SKM-1 treated with dmso at 0.1 percent for 144 hours (cell line): ENCODE data around the gene OR4D9.
A peak's percentile ranks its signal among the peaks of the same experiment; 100 is the strongest.
"Not testable (repeated sequence)": the region's sequence is repeated elsewhere in the genome, so short reads cannot be mapped to it uniquely, and the experiment has no call there.

Experiments used
- DNase-seq: peaks from one replicate; lab custom pipeline; 2025; ENCODE audit not compliant: unreplicated experiment; lab: John Stamatoyannopoulos, UW

Gene OR4D9

DNA sequence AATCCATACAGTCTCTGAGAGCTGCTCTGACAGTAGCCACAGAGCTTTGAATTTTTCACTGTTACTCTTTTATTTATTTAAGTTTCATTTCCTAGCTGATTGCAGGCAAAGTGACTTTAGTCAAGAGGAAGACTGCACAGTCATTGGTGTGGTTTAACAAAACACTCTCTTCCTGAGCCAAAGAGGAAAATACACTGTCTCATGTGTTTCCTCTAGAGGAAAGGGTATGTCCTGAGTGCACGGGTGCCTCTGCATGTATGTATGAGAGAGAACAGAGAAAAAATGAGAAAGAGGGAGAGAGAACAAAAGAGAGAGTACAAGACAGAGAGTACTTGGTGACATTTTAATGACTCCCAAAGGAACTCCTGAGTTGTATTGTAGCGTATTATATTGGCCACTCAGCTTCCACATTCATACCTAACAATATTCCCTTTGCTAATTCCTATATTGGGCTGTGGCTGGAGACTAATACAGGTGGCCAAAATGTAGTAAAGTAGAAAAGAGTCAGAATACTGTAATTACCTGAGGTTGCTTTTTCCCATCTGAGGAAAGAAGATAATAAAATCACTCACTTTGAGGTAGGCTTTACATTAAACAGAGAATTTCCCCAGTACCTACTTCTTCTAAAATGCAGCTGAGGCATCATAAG, at the start of gene OR4D9:
TSS of gene OR4D9 (plus strand) at position 599 of the 649 bp plus-strand sequence. CDS start 3,374 bp downstream, outside the sequence.
- DNase-seq, result peak; percentile 40

DNA sequence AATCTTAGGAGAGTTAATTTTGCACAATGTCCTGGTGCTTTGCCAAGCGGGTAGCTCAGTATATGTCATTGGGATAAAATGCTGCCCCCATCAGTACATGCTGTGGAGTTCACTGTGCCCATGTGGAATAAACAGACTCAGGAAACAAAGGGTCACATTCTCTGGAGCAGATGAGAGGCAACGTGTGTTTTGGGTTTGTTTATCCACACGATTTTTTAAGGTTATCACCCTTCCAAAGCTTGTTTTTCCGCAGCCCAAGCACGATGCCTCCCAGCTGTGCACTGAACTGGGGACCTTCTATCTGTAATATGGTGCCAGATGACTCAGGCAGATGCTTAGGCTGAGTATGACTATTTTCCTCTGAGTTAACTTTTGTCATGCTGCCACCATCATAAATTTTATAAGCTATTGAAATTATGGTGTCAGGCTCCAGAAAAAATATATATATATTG, 48.1 kb upstream of the OR4D9 start:
- DNase-seq, result no peak

DNA sequence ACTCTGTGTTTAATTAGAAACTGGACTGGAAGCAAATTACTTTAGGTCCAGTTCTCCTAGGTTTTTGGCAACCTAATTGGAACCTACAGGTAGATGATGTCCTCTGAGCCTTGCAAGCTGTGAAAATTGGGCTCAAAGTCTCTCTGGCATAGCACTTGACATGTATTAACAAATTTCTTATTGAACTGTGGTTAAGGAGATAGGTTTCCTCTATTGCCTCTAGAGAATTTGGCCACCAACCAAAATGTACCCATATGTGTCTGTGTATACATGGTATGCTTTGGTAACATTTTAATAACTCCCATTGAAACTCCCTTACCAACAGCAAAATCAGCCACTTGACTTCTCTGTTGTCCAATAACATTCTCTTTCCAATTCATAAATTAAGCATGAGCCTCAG, 38.3 kb upstream of the OR4D9 start, which contains the start of gene OR4D10:
TSS of gene OR4D10 (plus strand) at position 301 of the 400 bp plus-strand sequence. CDS start 4,115 bp downstream, outside the sequence.
- DNase-seq, result no peak

DNA sequence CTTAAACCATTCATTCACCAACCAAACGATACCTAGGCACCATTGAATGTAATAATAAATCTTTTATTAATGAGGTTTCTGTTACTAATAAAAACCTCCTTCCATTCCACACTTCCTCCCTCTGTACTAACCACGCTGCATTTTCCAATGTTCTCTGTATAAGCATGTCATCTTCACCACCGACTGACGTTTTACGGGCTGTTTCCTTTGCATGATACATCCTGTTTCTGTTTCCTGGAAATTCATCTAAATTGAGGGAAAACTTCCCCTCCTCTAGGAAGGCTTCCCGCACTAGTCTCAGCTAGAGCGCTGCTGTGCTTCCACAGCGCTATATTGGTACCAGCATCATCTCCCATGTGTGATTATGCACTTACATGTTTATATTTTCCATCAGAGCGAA, 36.2 kb upstream of the OR4D9 start:
- DNase-seq, result no peak

DNA sequence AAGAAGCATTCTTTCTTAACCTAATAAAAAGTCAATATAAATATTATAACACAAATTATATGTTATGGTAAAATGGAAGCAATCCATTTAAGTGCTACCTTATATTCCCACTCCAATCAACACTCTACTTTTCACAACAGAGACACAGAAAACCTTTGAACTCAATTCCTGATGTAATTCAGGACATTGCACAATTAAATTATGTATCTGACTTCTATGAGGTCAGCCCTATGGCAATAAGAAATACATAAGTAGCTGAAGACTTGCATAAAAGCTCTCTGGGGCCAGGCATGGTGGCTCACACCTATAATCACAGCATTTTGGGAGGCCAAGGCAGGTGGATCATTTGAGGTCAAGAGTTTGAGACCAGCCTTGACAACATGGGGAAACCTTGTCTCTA, 31.4 kb upstream of the OR4D9 start:
- no peak for DNase-seq

DNA sequence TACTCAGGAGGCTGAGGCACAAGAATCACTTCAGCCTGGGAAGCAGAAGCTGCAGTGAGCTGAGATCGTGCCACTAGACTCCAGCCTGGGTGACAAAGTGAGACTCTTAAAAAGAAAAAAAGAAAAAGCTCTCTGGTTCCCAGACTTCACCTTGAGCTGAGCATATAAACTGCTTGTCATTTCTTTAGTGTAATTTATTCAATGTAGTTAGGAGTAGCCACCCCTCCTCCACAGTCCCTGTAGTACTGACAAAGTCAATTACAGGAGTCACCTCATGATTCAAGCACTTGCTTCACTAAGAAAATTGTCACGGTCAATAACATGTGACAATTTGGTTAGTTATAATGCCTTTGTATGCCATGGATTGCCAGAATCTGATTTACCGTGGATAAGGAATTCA, 31.0 kb upstream of the OR4D9 start:
- no peak for DNase-seq

DNA sequence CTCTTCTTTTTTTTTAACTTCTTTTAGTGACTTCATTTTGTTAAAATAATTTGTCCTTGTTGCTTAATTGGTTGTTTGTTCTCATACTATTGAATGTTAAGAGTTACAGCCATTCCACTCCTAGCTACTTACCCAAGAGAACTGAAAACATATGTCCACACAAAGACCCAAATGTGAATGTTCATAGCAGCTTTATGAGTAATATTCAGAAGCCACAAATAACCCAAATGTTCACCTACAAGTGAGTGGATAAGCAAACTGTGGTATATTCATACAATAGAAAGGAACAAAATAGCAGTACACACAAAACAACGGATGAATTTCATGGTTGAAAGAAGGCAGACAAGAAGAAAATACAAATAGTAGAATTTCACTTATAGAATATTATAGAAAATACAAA, 9.4 kb upstream of the OR4D9 start:
- DNase-seq, result no peak

DNA sequence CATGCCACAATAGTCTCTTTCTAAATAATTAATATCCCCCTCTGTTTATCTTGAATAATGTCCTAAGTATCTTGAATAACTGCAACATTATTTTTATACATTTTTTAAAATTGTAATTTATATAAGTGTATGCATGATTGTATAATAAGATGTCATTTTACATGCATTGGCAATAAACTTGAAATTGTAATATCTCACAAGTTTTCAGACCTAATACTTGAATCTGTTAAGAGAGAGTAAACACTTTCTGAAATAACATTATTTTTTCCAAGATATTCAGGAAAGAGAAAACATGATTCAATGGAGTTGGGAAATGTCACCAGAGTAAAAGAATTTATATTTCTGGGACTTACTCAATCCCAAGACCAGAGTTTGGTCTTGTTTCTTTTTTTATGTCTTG, 8.1 kb upstream of the OR4D9 start, which contains the start of gene OR4D11:
TSS of gene OR4D11 (plus strand) at position 301 of the 400 bp plus-strand sequence. CDS start at position 301, 0 bp downstream.
- DNase-seq, result no peak

DNA sequence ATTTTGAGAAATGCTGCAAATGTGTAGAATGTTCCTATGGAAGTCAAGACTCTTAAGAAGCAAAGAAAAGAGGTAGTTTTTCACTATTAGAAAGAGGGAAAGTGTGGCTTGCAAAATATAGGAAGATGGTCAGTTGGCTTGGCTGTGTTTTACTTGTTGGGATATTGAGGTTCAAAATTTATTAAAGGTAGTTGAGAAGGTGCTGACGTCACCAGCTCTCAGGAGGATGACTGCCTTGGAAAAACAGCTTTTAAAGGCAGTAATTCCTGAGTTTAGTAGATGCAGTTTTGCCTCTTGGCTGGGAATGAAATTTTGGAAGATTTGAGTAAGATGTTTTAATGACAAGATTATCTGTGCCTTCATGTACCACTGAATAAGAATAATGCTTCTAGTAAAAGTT, 336 bp downstream of the OR4D9 start:
- DNase-seq, result no peak

DNA sequence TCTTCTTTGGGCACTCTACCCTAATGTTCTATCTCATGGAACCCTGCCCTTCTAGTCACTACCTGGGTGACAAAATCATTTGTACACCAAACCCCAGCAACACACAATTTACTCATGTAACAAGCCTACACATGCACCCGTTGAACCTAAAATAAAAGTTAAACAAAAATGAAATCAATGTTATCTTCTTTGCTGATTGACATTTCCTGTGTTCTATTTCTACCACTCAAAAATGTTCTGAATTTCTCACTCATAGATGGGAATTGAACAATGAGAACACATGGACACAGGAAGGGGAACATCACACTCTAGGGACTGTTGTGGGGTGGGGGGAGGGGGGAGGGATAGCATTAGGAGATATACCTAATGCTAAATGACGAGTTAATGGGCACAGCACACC, 8.8 kb downstream of the OR4D9 start:
- not testable (repeated sequence) for DNase-seq

DNA sequence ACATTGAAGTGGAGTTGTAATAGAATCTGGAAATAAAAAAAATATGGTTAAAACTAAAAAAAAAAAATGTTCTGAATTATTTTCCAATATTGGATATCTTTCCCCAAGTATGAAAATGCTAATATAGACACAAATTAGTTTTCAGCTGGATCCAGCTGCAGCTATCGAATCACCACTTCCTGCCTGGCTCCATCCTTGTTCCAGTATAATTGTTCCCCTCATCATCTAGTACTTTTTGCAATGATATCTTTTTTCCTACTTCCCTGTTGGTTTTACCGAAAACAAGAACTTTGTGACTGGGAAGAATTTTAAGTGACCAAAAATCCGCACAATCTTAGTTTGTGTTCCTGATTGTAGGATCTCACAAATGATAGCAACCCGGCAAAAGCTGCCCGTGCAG, 9.4 kb downstream of the OR4D9 start:
- no peak for DNase-seq

DNA sequence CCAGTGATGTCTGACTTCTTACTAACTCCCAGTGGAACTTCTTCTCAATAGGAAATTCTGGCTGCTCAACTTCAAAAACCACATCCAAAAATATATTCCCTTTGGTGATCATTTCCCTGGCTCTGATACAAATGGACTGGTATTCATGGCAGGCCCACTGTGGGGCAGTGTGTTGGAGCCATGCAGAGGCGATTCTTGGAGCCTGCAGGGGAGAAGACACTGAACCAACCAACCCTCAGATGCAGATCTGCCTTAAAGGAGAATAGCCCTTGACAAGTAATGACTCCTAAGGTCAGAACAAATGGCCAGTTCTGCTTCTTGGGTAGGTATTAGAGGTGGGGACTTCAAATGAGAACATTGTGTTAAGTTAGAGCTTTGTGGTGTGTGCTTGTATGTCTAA, 12.2 kb downstream of the OR4D9 start:
- no peak for DNase-seq

DNA sequence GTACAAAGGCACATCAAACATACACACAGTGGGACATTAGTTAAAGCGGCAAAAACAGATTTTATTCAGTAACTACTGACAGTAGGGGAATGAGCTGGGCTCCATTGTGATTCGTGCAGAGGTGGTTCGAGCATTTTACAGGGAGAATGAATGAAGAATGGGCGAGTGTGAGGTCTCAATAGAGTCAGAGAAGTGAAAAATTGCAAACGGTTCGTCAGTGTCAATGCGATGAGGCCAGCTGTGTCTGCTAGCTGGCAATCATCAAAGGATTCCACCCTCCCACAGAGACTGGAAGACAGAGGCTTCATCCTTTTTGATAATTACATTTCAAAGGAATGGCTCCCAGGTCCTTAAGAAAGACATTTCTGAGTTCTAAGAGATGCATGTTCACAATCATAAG, 17.4 kb downstream of the OR4D9 start:
- DNase-seq, result no peak

DNA sequence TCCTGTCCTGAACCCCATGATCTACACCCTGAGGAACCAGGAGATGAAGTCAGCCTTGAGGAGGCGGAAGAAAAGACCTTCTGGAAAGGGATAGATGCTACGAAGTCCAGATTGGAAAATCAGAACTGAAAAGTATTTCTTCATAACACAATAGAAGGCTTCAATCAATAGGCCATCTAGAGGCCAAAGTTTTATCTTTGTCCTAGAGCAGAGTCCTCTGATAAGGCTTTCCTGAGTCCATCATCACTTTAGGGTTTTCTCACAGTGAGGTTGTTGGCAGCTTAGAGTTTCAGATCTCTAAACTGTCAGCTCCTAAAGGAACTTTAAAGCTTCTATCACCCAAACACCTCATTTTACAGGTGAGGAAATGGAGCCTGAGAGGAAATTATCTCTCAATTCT, 21.3 kb downstream of the OR4D9 start:
- DNase-seq, result no peak

DNA sequence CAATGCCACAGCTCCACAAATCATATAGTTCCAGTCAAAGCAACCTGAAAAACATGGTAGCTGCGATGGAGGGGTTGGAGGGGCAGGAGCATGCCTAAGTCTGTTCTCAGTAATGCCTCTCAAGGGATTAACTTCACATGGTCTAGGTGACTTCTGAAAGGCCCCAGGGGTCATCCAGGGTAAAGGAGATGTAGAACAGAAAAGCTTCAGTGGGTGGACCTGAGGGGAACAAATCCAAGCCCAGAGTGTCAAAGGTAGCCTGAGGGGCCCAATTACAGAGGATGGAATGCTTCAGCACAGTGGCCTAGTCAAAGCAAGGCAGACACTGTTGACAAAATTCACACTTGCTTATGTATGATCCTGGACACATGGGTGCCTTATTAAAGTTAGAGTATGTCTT, 23.3 kb downstream of the OR4D9 start:
- no peak for DNase-seq

DNA sequence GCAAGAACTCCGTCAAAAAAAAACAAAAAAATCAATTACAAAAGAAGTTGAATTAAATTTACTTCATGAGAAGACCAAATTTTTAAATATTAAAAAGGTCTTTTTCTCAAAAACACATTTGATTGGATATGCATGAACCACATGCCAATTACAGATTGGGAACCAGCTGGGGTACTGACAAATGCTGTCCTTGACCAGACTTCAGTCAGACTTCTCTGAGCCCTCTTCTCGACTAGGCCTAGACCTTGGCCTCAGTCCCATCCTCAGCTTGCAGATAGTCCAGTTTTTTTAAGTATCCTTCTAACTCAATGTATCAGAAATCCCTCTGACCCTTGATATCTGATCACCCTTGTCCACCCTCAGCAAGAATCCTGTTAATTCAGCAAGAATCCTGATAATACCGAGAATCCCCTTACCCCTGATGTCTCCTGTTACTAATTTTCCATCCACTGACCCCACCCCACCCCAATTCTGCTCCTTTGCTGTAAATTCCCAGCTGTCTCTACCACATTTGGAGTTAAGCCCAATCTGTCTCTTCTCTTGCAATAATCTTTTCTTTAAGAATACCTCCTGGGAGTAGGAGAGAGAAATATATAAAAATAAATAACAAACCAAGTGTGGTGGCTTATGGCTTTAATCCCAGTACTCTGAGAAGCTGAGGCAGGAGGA, 30.9 kb downstream of the OR4D9 start:
- DNase-seq, result no peak

DNA sequence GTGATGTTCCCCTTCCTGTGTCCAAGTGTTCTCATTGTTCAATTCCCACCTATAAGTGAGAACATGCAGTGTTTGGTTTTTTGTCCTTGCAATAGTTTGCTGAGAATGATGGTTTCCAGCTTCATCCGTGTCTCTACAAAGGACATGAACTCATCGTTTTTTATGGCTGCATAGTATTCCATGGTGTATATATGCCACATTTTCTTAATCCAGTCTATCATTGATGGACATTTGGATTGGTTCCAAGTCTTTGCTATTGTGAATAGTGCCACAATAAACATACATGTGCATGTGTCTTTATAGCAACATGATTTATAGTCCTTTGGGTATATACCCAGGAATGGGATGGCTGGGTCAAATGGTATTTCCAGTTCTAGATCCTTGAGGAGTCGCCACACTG, 32.4 kb downstream of the OR4D9 start:
- not testable (repeated sequence) for DNase-seq

DNA sequence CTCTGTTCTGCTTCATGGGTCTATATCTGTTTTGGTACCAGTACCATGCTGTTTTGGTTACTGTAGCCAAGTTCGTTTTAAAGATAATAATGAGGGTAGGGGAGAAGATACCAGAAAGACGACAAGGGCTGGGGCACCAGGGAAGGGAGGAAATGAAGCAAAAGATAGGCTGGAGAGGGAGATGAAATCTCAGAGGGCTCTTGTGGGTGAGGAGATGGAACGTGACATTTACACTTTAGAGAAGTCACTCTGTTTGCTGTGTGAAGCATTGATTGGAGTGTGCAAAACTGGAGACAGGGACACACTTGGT, 33.5 kb downstream of the OR4D9 start:
- no peak for DNase-seq

DNA sequence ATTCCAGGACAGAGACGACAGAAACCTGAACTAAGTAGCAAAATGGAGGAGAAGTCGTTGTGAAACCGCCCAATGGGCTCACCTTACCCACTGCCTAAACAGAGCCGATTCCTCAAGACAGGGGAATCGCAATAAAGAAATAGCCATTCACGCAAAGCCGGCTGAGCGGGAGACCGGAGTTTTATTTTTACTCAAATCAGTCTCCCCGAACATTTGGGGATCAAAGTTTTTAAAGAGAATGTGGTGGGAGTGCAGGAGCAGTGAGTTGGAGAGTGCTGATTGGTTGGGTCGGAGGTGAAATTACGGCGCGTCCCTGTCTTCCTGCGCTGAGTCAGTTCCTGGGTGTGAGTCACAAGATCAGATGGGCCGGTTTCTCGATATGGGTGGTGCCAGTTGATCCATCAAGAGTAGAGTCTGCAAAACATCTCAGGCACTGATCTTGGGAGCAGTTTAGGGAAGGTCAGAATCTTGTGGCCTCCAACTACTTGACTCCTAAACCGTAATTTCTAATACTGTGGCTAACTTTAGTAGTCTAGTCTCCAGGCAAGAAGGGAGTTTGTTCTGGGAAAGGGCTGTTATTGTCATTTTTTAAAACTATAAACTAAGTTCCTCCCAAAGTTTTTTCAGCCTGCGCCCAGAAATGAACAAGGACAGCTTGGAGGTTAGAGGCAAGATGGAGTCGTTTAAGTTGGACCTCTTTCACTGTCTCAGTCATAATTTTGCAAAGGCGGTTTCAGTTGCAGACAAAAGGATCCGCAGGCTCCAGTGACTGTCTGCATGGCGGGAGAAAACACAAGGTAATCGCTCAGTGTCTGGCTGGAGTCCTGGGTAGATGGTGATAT, 34.1 kb downstream of the OR4D9 start:
- DNase-seq, result no peak

DNA sequence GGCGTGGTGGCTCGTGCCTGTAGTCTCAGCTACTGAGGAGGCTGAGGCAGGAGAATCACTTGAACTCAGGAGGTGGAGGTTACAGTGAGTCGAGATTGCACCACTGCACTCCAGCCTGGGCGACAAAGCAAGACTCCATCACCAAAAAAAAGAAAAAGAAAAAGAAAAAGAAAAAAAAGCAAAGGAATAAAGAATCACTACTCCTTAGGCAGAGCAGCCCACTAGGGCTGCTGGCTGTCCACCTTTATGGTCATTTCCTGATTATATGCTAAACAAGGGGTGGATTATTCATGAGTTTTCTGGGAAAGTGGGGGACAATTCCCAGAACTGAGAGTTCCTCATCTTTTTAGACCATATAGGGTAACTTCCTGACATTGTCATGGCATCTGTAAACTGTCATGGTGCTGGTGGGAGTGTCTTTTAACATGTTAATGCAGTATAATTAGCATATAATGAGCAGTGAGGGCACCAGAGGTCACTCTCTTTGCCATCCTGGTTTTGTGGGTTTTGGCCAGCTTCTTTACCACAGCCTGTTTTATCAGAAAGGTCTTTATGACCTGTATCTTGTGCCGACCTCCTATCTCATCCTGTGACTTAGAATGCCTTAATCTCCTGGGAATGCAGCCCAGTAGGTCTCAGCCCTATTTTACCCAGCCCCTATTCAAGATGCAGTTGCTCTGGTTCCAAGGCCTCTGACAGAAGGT, 36.4 kb downstream of the OR4D9 start:
- DNase-seq, result not testable (repeated sequence)

DNA sequence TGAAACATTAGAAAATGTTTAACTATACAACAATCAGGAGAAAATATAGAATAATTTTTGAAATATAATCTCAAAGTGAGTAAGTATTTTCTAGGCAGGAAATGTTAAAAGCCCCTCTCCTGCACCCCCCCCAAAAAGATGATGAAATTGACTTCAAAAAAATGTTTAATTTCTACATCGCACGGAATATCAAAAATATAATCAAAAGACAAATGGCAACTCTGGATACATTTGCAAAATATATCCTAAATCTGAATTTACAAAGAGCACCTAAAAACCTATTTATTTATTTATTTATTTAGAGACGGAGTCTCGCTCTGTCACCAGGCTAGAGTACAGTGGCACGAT, 36.9 kb downstream of the OR4D9 start:
- no peak for DNase-seq
